Panc1 (cell line): ENCODE data around the gene ADAT1.

Experiments used
- CTCF ChIP-seq: fragments of 450-650 bp; IDR thresholded peaks from 2 replicates; pipeline ENCODE4 v1.5.1; 2017; ENCODE audit warnings: mild to moderate bottlenecking
- POLR2AphosphoS5 ChIP-seq: IDR thresholded peaks from 2 replicates; pipeline ENCODE4 v1.6.1; 2012; ENCODE audit warnings: mild to moderate bottlenecking, low read depth, low read length, moderate library complexity
- REST ChIP-seq, 2 experiments: IDR thresholded peaks; 2 replicates each; pipeline ENCODE4 v1.6.1; 2011 to 2012; ENCODE audit warnings: low read depth in 2 of 2, control low read depth in 1 of 2, low read length in 1 of 2, mild to moderate bottlenecking in 1 of 2, moderate library complexity in 1 of 2; ENCODE audit not compliant: insufficient read depth in 1 of 2
- SIN3A ChIP-seq: IDR thresholded peaks from 2 replicates; pipeline ENCODE4 v1.6.1; 2012; ENCODE audit warnings: low read depth, mild to moderate bottlenecking, low read length, moderate library complexity, borderline replicate concordance; ENCODE audit not compliant: insufficient read depth

DNA sequence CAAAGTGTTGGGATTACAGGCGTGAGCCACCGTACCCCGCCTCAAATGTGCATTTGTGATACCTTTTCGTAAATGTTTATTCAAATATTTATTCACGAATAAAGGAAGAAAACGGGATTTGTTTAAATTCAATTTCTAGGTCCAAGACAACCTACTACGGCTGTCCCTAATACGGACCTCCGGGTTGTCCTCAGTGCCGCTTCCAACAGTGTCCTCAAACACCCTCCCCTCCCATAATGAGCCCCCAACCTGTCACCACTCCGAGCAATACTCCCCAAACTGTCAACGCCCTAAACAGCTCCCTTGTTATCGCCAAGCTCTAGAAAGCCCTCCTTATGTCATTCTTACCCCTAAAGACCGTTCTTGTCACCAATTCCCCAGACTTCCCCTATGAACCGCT is 57.4 kb downstream of the ADAT1 start:
- TF ChIP-seq CTCF, result no peak
- no peak for TF ChIP-seq POLR2AphosphoS5
- TF ChIP-seq REST (IDR thresholded peaks at IDR 0.05; ENCODE audit: insufficient read depth in 1 of 2, low read depth in 2 of 2, low read length in 1 of 2), result no peak
- TF ChIP-seq SIN3A, result no peak
